Measurements from ENCODE around the gene ERAL1. TPM values are rescaled to one million over a fixed set of nuclear protein-coding genes. Genes with fewer than 3 reads are reported as not detected.
"Not testable (repeated sequence)": the region's sequence is repeated elsewhere in the genome, so short reads cannot be mapped to it uniquely, and the experiment has no call there.

The ERAL1 gene
- total RNA-seq, 1 donor from 2014 or later = 64.4 TPM

DNA sequence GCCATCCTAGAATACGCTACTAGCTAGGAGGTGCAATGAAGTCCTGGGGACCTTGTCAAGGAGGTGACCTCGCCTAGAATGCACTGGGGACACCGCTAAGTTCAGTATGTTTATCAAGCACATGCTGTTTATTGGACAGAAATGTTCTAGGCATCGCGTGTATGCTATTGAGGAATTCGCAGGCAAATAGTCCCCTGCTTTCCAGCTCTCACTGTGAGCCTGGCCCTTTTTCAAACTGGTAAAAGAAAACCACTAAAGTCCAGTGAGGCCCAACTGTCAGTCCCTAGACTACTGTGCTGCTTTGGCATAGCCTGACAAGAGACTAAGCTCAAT is 11.0 kb upstream of the ERAL1 start:
- Mint-ChIP-seq H3K4me3 (peak overlapping the region; percentile 69), H3K27ac (ENCODE audit: unreplicated experiment) (no peak overlapping the region), H3K27me3 (ENCODE audit: low read depth) (no peaks in the 10 kb centered on the region), H3K4me1 (peaks cover 21% of the 10 kb centered on the region), H3K36me3 (ENCODE audit: low read depth) (no peaks in the 10 kb centered on the region), H3K9me3 (no peaks in the 10 kb centered on the region)
- DNase-seq (ENCODE audit: low read depth, low spot score) = no peak
- TF ChIP-seq, protein P1, sequence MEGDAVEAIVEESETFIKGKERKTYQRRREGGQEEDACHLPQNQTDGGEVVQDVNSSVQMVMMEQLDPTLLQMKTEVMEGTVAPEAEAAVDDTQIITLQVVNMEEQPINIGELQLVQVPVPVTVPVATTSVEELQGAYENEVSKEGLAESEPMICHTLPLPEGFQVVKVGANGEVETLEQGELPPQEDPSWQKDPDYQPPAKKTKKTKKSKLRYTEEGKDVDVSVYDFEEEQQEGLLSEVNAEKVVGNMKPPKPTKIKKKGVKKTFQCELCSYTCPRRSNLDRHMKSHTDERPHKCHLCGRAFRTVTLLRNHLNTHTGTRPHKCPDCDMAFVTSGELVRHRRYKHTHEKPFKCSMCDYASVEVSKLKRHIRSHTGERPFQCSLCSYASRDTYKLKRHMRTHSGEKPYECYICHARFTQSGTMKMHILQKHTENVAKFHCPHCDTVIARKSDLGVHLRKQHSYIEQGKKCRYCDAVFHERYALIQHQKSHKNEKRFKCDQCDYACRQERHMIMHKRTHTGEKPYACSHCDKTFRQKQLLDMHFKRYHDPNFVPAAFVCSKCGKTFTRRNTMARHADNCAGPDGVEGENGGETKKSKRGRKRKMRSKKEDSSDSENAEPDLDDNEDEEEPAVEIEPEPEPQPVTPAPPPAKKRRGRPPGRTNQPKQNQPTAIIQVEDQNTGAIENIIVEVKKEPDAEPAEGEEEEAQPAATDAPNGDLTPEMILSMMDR (conservative IDR thresholded peaks at IDR 0.05) = no peak

DNA sequence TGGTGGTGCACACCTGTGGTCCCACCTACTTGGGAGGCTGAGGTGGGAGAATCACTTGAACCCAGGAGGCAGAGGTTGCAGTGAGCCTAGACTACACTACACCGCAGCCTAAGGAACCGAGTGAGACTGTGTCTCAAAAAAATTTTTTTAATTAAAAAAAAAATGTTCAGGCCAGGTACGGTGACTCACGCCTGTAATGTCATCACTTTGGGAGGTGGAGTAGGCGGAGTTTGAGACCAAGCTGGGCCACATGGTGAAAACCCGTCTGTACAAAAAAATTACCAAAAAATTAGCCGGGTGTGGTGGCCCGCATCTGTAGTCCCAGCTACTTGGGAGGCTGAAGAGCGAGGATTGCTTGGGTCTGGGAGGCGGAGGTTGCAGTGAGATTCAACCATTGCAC is 8.6 kb upstream of the ERAL1 start:
- Mint-ChIP-seq H3K27ac (ENCODE audit: unreplicated experiment) (no peak overlapping the region), H3K4me3 (no peak overlapping the region), H3K27me3 (ENCODE audit: low read depth) (no peaks in the 10 kb centered on the region), H3K36me3 (ENCODE audit: low read depth) (no peaks in the 10 kb centered on the region), H3K4me1 (peaks cover 13% of the 10 kb centered on the region), H3K9me3 (no peaks in the 10 kb centered on the region)
- TF ChIP-seq, protein P1 (conservative IDR thresholded peaks at IDR 0.05) = no peak
- DNase-seq (ENCODE audit: low read depth, low spot score) = no peak

DNA sequence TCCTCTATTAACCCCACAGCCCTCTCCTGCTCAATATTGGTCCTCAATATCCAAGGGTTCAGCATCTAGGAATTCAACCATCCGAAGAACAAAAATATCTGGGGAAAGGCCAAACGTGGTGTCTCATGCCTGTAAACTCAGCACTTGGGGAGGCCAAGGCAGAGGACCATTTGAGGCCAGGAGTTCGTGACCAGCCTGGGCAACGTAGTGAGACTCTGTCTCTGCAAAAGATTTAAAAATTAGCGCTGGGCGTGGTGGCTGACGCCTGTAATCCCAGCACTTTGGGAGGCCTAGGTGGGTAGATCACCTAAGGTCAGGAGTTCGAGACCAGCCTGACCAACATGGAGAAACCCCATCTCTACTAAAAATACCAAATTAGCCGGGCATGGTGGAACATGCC is 8.1 kb upstream of the ERAL1 start:
- not testable (repeated sequence) for H3K27me3 Mint-ChIP-seq (ENCODE audit: low read depth); DNase-seq (ENCODE audit: low read depth, low spot score); H3K27ac Mint-ChIP-seq (ENCODE audit: unreplicated experiment); H3K36me3 Mint-ChIP-seq (ENCODE audit: low read depth); H3K9me3 Mint-ChIP-seq; H3K4me3 Mint-ChIP-seq; H3K4me1 Mint-ChIP-seq

DNA sequence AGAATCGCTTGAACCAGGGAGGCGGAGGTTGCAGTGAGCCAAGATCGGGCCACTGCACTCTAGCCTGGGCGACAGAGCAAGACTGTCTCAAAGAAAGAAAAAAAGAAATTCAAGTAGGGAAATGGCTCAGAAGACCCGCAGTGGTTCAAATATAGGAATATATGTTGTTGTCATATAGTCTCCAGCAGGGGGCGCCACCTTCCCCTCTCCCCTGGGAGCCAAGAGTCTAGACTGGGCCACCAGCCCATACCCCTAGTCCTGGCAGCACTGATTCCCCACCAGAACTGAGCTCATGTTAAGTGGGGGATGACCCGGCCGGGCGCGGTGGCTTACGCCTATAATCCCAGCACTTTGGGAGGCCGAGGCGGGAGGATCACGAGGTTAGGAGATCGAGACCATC is 6.1 kb upstream of the ERAL1 start:
- not testable (repeated sequence) for H3K9me3 Mint-ChIP-seq; H3K27me3 Mint-ChIP-seq (ENCODE audit: low read depth)
- DNase-seq (ENCODE audit: low read depth, low spot score) = peak; percentile 14

DNA sequence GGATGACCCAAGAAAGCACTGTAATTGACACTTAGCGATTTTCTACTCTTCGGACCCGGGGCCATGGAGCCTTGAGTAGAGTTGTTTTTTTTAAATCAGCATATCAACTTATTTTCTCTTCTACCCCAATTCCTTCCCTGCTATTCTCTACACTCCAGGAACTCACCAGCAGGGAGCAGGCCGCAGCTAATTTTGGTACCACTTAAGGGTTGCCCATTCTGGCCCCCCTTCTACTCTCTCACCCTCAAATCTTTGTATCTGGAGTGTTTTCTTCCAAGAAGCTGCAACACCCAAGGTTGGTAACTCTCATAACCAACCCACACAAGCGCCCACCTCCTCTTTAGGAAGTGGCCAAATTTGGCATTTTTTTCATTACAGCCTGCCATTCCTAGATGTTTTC is 5.5 kb upstream of the ERAL1 start:
- Mint-ChIP-seq H3K4me3 (peak overlapping the region; percentile 52), H3K27ac (ENCODE audit: unreplicated experiment) (no peak overlapping the region), H3K4me1 (peaks cover 2% of the 10 kb centered on the region), H3K36me3 (ENCODE audit: low read depth) (no peaks in the 10 kb centered on the region), H3K9me3 (no peaks in the 10 kb centered on the region), H3K27me3 (ENCODE audit: low read depth) (no peaks in the 10 kb centered on the region)
- TF ChIP-seq, protein P1 (conservative IDR thresholded peaks at IDR 0.05) = no peak
- DNase-seq (ENCODE audit: low read depth, low spot score) = no peak

More for the DNA sequence above, 6.1 kb upstream of the ERAL1 start:
- H3K4me1 Mint-ChIP-seq; H3K27ac Mint-ChIP-seq (ENCODE audit: unreplicated experiment); H3K36me3 Mint-ChIP-seq (ENCODE audit: low read depth): not testable (repeated sequence)
- H3K4me3 Mint-ChIP-seq = peak overlapping the region; percentile 12
- TF ChIP-seq, protein P1 (conservative IDR thresholded peaks at IDR 0.05) = peak; percentile 57

DNA sequence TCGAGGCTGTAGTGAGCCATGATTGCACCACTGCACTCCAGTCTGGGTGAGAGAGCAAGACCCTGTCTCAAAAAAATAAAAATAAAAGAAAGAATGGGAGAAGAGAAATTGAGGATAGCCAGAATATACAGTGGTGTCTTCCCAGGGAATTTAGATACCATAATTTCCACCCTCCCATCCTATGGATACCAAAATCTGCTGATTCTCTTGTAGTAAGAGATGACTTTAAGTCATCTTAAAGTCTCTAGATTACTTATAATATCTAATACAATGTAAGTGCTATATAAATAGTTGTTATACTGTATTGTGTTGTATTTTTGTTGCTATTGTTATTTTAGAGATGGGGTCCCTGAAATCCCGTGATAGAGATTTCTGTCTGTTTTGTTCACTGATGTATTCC is 1.5 kb upstream of the ERAL1 start:
- Mint-ChIP-seq H3K4me3 (peak overlapping the region; percentile 67), H3K9me3 (no peaks in the 10 kb centered on the region)

More for the DNA sequence above, 1.5 kb upstream of the ERAL1 start:
- H3K27me3 Mint-ChIP-seq (ENCODE audit: low read depth) = no peaks in the 10 kb centered on the region
- H3K27ac Mint-ChIP-seq (ENCODE audit: unreplicated experiment) = no peak overlapping the region
- TF ChIP-seq, protein P1 (conservative IDR thresholded peaks at IDR 0.05) = no peak
- no peaks in the 10 kb centered on the region for H3K36me3 Mint-ChIP-seq (ENCODE audit: low read depth)
- DNase-seq (ENCODE audit: low read depth, low spot score) = no peak
- H3K4me1 Mint-ChIP-seq = peaks cover 18% of the 10 kb centered on the region

All from neural crest cell (in vitro differentiated cells).